NCI-H82 (cell line): ENCODE measurements around the gene AKAP8.
A peak's percentile ranks its signal among the peaks of the same experiment; 100 is the strongest.
"Not testable (repeated sequence)": the region's sequence is repeated elsewhere in the genome, so short reads cannot be mapped to it uniquely, and the experiment has no call there.

Experiments
- DNase-seq: peaks from one replicate; lab custom pipeline; 2025; lab: John Stamatoyannopoulos, UW

Gene AKAP8

DNA sequence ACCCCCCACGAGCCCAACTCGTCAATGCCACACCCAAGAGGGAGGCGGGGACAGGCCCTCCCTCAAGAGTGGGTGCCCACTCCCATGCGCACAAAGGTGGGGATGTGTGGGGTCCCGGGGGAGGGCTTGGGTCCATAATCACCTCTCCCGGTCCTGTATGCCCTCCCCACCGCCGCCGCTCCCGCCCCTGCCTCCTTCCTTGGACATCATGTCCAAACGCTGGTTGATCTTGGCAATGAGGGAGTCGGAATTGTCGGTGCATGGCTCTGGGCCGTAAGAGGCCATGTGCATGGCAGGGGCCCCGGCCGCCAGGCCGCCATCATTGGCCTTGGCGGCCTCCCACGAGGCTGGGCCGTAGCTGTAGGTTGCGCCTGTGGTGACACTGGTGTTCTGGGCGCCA is 5.9 kb downstream of the AKAP8 start:
- DNase-seq = no peak

DNA sequence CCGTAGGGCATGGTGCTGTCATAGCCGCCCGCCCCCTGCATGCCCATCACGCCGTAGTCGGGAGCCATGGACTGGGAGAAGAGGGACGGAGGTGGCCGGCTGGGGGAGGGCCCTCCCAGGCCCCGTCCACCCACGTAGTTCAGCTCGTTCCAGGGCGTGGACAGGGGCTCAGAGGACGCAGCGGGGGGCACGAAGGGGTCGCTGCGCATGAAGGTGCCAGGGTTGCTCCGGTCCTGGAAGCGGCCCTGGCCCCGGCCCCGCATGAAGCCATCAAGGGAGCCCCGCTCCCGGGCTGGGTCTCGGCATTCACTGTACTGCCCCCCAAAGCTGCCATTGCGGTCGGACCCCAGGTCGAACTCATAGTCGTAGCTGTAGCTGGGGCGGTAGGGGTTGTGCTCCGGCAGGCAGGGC is 6.7 kb downstream of the AKAP8 start:
- DNase-seq = no peak

DNA sequence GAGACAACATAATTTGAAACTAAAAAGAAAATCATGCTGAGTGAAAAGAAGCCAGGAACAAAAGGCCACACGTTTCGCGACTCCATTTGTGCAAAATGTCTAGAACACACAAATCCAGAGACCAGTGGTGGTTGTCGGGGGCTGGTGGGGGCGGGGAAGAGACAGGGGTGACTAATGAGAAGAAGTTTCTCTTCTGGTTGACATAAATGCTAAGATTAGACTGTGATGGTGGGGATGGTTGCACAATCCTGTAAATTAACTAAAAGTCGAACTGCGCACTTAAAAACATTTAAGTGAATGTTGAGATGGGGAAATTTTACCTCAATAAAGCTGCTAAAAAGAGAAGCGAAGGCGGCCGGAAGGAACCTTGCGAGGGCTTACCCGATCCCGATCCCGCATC is 7.1 kb downstream of the AKAP8 start:
- no peak for DNase-seq

DNA sequence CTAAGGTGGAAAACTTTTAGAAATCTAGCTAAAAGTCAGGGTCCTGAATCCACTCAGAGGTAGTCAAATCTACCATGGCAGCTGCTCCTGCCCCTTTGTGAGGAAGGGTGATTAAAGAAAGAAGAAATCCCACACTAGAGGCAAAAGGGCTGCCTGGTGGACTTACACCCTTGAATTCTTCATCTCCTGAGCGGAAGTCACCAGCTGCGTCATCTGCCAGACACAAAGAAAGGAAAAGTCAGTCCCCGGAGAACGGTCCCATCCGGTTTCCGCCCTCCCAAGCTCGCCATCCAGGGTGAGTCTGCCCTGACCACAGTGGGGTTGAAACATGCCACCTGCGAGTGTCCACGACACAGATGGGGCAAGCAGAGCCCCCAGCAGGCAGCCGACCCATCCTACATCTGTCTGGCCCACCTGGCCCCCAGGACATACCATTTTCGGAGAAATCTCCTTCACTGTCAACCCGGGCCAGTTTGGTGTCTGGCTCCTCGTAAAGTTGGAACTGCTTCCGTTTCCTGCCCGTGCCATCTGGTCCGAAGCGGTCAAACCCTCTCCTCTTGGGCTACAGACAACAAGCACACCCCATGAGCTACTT is 7.7 kb downstream of the AKAP8 start:
- no peak for DNase-seq

DNA sequence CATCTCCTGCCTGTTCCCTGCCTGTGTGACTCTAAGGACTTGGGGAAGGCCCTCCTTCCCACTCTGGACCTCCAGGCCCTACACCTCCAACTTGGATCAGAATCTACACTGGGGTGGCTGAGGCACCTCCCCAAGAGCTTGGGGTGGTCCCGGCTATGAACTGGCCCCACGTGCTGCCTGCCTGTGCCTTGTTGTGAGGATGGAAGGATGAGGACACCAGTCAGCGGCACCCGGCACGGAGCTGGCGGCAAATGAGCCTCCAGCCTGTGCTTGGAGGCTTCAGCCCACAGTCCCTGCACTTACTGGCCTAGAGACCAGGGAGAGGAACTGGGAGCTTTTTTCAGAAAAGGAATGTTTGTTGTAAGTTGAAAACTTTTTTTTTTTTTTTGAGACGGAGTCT is 8.5 kb downstream of the AKAP8 start:
- DNase-seq = no peak

DNA sequence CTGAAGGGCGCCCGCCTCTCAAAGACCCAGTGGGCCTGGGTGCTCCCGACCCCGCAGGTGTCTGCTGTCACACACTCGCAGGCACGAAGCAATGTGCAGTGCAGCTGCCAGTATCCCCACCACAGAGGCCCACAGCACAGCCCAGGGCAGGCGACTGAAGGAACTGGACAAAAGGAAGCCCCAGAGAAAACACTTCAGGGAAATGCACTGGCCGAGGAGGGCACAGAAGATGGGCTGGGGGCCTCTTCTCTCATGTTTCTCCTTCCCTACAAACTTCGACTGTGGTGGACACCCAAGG is 10.0 kb downstream of the AKAP8 start:
- DNase-seq = no peak

DNA sequence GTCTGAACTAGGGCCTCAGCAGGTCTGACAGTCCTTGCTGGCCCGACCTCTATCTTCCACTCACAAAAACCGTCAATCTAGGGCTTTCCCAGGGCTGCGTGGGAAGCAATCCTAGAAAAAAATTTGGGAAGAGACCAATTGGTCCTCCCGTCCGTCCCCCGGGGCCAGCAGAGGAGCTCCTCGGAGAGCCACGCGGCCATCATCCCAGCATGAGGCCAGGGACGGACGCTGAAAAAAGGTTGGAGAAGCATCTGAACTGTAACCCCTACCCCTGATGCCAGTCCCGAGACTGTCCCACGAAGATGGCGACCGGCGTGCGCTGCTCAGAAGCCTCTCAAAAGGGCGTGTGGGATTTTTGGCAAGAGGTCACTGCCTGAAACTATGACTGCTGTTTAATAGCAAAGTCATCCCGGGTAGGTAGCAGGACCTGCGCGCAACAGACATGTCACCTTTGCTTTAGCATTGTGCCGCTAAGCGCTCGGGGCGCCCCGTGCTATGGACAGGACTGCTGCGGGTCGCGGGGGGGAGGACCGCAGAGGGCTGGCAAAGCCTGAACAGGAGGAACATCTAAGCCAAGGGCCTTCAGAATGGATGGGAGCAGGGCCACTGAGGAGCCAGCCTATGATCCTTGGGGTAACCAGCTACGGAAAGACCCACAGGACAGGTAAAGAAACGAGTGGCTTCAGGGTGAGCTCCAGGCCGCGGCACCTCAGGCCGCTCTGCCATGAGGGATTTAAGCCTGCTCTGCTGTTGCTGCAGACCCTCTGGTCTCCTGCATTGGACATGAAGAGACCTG is 10.6 kb downstream of the AKAP8 start:
- DNase-seq = no peak

DNA sequence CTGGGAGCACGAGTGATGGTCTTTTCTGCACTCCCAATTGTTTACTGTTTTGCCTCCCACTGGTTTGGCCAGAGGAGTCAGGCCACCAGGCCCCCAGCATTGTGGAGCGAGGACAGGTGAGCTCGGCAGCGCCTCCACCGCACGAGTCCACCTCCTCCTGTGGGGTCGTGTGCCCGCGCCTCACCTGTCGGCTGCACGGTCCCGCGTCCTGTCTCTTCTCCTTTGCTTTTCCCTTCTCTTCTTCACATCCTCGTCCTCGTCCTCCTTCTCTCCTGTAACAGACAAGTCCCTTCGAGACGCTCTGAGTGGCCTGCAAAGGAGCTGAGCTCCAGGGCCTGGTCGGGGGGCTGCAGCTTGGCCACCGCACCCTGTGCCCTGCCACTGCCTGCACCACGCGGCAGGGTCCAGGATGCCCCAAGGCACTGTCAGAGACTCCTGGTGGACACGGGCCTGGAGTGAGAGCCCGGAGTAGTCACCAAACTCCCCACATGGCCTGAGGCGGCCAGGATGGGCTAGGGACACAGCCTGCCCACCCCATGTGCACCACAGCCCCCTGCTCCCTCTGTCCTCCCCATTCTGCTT is 11.4 kb downstream of the AKAP8 start:
- no peak for DNase-seq

DNA sequence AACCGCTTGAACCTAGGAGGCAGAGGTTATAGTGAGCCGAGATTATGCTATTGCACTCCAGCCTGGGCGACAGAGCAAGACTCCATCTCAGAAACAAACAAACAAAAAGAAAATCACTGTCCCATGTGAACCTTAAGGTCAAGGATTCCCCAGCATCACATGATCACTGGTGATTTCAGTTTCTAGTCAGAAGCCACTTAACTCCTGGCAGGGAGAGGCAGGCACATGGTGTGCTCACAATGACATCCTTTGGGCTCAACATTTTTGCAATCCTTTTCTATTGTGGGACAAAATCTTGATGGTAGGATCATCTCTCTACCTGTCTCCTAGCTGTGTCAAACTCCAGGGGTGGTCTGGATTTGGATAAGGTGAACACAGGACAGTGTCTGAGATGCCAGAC is 12.1 kb downstream of the AKAP8 start:
- DNase-seq = no peak

DNA sequence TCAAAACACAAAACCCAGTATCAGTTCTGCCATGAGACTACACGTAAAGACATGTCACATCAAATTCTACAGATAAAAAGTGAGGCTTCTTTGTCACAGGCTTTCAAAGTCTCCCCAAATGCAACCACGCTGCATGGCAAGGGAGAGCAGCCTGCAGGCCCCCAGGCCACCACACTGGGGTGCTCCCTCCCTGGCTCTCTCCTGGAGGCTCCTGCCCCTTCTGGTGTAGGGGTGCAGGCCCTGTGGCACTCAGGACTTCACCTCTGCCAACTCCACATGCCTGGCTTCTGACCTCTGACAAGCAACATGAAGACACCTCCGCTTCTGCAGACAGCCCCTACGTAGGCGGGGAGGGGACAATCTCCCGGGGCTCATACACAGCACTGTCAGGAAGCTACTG is 14.3 kb downstream of the AKAP8 start:
- no peak for DNase-seq

DNA sequence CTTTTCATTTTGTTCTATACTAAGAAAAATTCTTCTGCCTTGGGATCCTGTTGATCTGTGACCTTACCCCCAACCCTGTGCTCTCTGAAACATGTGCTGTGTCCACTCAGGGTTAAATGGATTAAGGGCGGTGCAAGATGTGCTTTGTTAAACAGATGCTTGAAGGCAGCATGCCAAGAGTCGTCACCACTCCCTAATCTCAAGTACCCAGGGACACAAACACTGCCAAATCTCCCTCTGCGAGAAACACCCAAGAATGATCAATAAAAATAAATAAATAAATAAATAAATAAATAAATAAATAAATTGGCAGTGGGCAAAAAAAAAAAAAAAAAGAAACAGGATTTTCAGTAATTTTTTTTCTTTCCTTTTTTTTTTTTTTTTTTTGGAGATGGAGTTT is 15.8 kb downstream of the AKAP8 start:
- peak; percentile 78 for DNase-seq

DNA sequence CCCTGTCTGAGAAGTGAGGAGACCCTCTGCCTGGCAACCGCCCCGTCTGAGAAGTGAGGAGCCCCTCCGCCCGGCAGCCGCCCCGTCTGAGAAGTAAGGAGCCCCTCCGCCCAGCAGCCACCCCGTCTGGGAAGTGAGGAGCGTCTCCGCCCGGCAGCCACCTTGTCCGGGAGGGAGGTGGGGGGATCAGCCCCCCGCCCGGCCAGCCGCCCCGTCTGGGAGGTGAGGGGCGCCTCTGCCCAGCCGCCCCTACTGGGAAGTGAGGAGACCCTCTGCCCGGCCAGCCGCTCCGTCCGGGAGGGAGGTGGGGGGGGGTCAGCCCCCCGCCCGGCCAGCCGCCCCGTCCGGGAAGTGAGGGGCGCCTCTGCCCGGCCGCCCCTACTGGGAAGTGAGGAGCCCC is 16.5 kb downstream of the AKAP8 start:
- not testable (repeated sequence) for DNase-seq

DNA sequence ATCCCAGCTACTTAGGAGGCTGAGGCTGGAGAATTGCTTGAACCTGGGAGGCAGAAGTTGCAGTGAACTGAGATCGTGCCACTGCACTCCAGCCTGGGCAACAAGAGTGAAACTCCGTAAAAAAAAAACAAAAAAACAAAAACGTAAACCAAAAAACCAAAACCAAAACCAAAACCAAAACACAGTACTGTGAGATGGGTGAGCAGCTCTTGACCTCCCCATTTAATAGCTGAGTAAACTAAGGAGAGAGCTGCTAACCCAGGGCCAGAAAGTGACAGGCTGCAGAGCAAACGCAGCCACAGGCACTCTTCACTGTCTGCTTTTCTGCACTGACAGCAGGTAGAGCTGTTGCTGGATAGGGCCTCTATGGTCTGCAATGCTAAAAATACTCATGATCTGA is 19.6 kb downstream of the AKAP8 start:
- DNase-seq = not testable (repeated sequence)

DNA sequence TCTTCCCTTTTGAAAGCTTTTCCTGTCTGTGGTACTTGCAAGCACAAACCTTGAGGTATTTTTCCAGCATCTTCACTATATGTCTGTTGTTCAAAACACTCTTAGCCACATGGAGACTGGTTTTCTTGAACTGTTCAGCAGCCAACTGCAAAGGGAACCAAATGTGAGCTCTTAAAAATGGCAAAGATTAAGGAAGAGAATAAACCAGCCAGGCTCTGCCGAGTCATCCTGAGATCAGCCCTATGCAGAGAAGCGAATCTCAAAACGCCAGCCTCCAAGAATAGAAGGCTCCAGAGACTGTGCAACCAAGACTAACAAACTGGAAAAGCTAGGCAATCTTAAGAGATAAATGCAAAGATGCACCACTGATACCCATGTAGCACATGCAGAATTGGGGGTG is 20.7 kb downstream of the AKAP8 start:
- no peak for DNase-seq

DNA sequence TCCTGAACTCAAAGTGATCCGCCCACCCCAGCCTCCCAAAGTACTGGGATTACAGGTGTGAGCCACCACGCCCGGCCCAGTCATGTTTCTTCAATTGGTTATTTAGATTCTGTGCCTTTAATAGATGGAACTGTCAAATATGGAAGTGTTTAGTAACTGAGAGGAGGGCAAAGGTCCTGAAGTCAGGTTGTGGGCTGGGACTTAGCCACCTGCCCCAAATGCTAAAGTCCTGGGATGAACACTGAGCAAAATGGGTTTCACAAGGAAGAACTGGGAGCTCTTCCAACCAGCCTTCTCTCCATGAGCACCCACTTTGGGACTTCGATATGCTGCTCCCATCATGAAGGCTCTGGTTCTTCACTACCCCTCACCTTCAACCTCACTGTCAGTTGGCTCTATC is 21.7 kb downstream of the AKAP8 start:
- DNase-seq = no peak

DNA sequence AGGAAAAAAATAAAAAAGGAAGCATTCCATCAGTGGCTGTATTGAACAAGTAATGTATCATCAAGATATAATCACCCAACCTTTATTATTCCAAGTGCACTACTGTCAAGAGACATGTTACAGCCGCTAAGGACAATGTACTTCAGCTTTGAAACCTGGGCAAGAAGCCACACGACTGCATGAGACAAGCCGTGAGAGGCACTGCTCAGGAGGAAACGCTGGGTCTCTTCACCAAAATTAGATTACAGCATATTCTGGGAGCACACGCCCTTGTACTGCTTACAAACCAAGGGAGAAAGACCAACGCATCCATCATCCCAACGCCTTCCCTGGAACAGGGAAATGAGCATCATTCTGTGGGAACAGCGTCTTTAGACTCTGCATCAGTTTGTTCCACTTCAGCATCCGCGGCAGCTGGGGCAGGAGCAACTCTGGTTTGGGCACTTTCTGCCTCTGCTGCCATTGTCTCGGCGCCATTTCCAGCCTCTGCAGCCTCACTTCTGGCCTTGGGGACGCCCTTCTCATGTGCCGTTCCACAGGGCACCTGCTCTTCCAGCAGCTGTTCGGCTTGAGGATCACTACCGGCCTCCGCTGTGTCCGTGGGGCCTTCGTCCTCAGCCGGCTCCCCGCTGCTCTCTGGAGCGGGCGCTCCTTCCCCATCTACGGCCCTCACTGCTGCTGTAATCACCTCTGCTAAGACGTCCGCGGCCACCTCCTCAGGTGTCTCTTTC is 24.9 kb downstream of the AKAP8 start:
- no peak for DNase-seq

DNA sequence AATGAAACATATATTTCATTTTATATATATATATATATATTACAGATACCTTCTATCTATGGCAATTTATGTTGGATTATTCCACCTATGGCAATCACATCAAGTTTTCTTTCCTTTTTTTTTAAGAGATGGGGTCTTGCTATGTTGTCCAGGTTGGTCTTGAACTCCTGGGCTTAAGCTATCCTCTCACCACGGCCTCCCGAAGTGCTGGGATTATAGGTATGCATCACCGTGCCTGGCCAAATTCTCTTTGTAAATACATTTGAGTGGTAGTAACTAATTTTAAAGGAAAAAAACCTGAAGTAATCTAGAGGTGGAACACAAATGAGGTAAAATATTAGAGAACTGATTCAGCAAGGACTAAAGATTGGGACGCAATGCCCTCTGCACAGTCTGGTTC is 25.7 kb downstream of the AKAP8 start:
- DNase-seq = no peak

DNA sequence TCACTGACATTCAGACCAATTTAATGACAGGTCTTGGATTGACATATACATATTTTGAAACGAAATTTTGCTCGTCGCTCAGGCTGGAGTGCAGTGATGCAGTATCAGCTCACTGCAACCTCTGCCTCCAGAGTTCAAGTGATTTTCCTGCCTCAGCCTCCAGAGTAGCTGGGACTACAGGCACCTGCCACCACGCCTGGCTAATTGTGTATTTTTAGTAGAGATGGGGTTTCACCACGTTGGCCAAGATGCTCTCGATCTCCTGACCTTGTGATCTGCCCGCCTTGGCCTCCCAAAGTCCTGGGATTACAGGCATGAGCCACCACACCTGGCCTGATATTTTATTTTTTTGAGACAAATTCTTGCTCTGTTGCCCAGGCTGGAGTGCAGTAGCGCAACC is 27.1 kb downstream of the AKAP8 start:
- DNase-seq = not testable (repeated sequence)

DNA sequence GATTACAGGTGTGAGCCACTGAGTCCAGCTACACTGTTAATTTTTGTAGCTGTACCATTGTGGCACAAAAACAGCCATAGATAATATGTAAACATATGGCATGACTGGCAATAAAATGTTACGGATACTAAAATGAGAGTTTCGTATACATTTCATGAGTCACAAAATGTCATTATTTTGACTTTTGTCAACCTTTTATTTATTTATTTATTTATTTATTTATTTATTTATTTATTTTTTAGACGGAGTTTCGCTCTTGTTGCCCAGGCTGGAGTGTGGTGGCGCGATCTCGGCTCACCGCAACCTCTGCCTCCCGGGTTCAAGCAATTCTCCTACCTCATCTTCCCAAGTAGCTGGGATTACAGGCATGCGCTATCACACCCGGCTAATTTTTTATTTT is 38.3 kb downstream of the AKAP8 start:
- not testable (repeated sequence) for DNase-seq

DNA sequence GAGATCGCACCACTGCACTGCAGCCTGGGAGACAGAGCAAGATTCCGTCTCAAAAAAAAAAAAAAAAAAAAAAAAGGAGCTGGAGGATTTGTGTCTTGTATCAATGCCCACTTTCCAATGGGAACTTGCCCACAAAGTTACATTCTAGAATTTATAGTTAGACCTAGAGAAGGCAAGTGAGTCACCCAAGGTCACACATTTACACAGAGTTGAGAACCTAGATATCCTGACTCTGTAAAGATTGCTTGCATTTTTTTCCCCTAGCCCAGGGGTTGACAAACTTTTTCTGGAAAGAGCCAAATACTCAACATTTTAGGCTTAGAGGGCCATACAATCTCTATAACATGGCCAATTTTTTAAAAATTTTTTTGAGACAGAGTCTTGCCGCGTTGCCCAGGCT is 39.5 kb downstream of the AKAP8 start:
- no peak for DNase-seq

DNA sequence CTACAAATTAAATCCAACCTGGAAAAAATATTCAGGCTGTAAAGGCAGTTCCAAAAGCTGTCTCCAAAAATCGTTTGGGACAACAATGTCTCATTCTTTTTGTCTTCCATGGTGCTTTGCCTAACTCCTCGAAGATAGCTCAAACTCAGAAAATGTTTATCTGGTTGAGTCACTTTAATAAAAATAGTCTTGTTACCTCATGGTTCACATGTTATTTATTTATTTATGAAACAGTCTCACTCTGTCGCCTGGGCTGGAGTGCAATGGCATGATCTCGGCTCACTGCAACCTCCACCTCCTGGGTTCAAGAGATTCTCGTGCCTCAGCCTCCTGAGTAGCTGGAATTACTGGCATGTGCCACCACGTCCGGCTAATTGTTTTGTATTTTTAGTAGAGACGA is 42.4 kb downstream of the AKAP8 start:
- no peak for DNase-seq

DNA sequence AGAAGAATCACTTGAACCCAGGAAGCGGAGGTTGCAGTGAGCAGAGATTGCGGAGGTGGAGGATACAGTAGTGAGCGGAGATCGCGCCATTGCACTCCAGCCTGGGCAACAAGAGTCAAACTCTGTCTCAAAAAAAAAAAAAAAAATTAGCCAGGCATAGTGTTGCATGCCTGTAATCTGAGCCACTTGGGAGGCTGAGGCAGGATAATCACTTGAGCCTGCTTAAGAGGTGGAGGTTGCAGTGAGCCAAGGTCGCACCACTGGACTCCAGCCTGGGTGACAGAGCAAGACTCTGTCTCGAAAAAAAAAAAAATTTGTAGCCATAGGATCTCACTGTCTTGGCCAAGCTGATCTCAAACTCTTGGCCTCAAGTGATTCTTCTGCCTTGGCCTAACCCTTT is 43.6 kb downstream of the AKAP8 start:
- DNase-seq = peak; percentile 91

DNA sequence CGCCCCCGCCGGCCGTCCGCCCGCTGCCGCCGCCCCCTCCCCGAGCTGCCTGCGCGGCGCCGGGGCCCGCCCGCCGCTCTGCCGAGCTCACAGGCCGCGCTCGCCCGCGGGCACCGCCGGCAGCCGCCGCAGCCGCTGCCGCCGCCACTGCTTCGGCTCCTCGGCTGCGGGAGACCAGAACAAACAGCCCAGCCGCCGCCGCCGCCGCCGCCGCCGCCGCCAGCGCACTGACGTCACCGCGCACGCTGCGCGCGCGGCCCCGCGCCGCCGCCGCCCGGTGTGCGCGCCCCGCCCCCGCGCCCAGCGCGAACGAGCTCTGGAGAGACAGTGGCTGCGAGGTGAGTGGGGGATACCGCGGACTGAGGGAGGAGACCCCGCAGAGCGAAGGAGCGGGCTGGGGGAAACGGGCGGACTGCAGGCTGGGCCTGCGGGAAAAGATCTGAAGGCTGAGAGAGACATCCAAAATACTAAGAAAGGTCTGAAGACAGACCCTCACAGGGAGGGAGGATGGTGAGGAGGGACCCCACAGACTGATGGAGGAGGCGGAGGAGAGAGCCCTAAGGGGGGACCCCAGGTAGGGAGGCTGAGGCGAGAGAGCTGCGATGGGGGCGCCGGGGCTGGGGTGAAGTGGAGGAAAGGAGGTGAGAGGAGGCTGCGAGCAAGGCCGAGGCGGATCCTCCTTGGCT is 47.1 kb downstream of the AKAP8 start, which contains the start of gene BRD4:
BRD4 (minus strand) TSS at position 229 of the 686 bp plus-strand sequence. CDS start 59,440 bp downstream, outside the sequence.
- DNase-seq = peak; percentile 84
